ENCODE data around the gene SLC44A5. TPM values are rescaled to one million over a fixed set of nuclear protein-coding genes. Genes with fewer than 3 reads are reported as not detected.
A peak's percentile ranks its signal among the peaks of the same experiment; 100 is the strongest.

The SLC44A5 gene
- total and polyA plus RNA-seq, 4 donors, result 0.13 to 1.1 (median 0.22) TPM

GRCh38 chr1:75522389-75522788 lies 88.5 kb downstream of the SLC44A5 start (continued):
- TF ChIP-seq ATF3 (IDR thresholded peaks at IDR 0.05), result no peak
- no peak for TF ChIP-seq RAD21 (IDR thresholded peaks at IDR 0.05)
- TF ChIP-seq FOXA2 (IDR thresholded peaks at IDR 0.05), result no peak
- no peak for TF ChIP-seq MAX (IDR thresholded peaks at IDR 0.05)
- TF ChIP-seq SP1 (IDR thresholded peaks at IDR 0.05), result no peak
- TF ChIP-seq TAF1 (conservative IDR thresholded peaks at IDR 0.05), result no peak
- no peak for TF ChIP-seq HNF4G (IDR thresholded peaks at IDR 0.05)

- DNase-seq (ENCODE audit: low spot score), result no peak
- TF ChIP-seq NR2F2 (IDR thresholded peaks at IDR 0.05) (no peak), RAD21 (IDR thresholded peaks at IDR 0.05) (no peak), HNF4G (IDR thresholded peaks at IDR 0.05) (no peak), YY1 (IDR thresholded peaks at IDR 0.05) (no peak), CTCF (IDR thresholded peaks at IDR 0.05; ENCODE audit: low read depth, low read length, missing input control) (no peak), REST (IDR thresholded peaks at IDR 0.05) (no peak), RXRA (IDR thresholded peaks at IDR 0.05) (no peak), ATF3 (IDR thresholded peaks at IDR 0.05) (no peak), SP1 (IDR thresholded peaks at IDR 0.05) (no peak), FOXA2 (IDR thresholded peaks at IDR 0.05) (no peak)
- no peaks in the 10 kb centered on the region for H3K9me3 ChIP-seq (ENCODE audit: control insufficient read depth in 4 of 4, low read length in 3 of 4)
- H3K27me3 ChIP-seq (ENCODE audit: control insufficient read depth in 4 of 4, insufficient read depth in 4 of 4, low read length in 3 of 4), result no peaks in the 10 kb centered on the region
- H3K36me3 ChIP-seq (ENCODE audit: control insufficient read depth in 4 of 4, insufficient read depth in 3 of 4, low read depth in 1 of 4, low read length in 3 of 4), result no peaks in the 10 kb centered on the region
- 83% methylated on average over 3 of the region's 3 CpGs for WGBS
- no peaks in the 10 kb centered on the region for H3K4me1 ChIP-seq (ENCODE audit: control insufficient read depth in 4 of 4, insufficient read depth in 4 of 4, low read length in 3 of 4)
- H3K4me3 ChIP-seq (ENCODE audit: low read depth in 1 of 3, low read length in 3 of 3), result no peak overlapping the region
- H3K9ac ChIP-seq (ENCODE audit: low read depth in 1 of 2, low read length in 2 of 2), result no peak overlapping the region
- no peak overlapping the region for H3K27ac ChIP-seq (ENCODE audit: low read depth in 1 of 2, low read length in 2 of 2)
Measured at GRCh38 chr1:75521658-75522057, 89.3 kb downstream of the SLC44A5 start.

GRCh38 chr1:75520862-75521475 lies 89.9 kb downstream of the SLC44A5 start:
- no peaks in the 10 kb centered on the region for H3K36me3 ChIP-seq (ENCODE audit: control insufficient read depth in 4 of 4, insufficient read depth in 3 of 4, low read depth in 1 of 4, low read length in 3 of 4)
- DNase-seq (ENCODE audit: low spot score), result no peak
- no peak for TF ChIP-seq MAX (IDR thresholded peaks at IDR 0.05)
- TF ChIP-seq NR2F2 (IDR thresholded peaks at IDR 0.05), result no peak
- TF ChIP-seq RXRA (IDR thresholded peaks at IDR 0.05), result peak in 1 of 2 donors; percentile 65
- no peak for TF ChIP-seq ZBTB33 (IDR thresholded peaks at IDR 0.05)
- peak in 1 of 2 donors; percentile 59 for TF ChIP-seq HNF4A (conservative IDR thresholded peaks at IDR 0.05)
- no peak overlapping the region for H3K27ac ChIP-seq (ENCODE audit: low read depth in 1 of 2, low read length in 2 of 2)
- WGBS, result 72% methylated on average over 4 of the region's 4 CpGs
- H3K27me3 ChIP-seq (ENCODE audit: control insufficient read depth in 4 of 4, insufficient read depth in 4 of 4, low read length in 3 of 4), result no peaks in the 10 kb centered on the region
- no peak overlapping the region for H3K9ac ChIP-seq (ENCODE audit: low read depth in 1 of 2, low read length in 2 of 2)
- no peaks in the 10 kb centered on the region for H3K9me3 ChIP-seq (ENCODE audit: control insufficient read depth in 4 of 4, low read length in 3 of 4)
- no peak overlapping the region for H3K4me3 ChIP-seq (ENCODE audit: low read depth in 1 of 3, low read length in 3 of 3)
- H3K4me1 ChIP-seq (ENCODE audit: control insufficient read depth in 4 of 4, insufficient read depth in 4 of 4, low read length in 3 of 4), result no peaks in the 10 kb centered on the region
